HCT116 (cell line): Measurements from ENCODE around the gene STAP2. TPM values are rescaled to one million over a fixed set of nuclear protein-coding genes. Genes with fewer than 3 reads are reported as not detected.

Experiments
- ATAC-seq: fragments of 200-7000 bp; cut with Tn5 transposase; 2 replicates; pipeline ENCODE4 v1.9.1; 2020; ENCODE audit warnings: mild to moderate bottlenecking, moderate library complexity
- BruUV-seq: library from RNA; stranded (reverse); fragments of 400-500 nt; replicated peaks from 2 replicates; lab custom pipeline; 2021; lab: Mats Ljungman, UMichigan
- CTCF ChIA-PET: fragments of 300-600 bp; sonication (Branson Sonifier 250); formaldehyde crosslinking; loops from one replicate; lab custom pipeline; 2021; ENCODE audit warnings: antibody characterized with exemption; lab: Charles Lee
- POLR2A ChIA-PET: fragments of 300-600, 350-600 bp; sonication (Branson Sonifier 250); formaldehyde crosslinking; loops from one replicate; lab custom pipeline; 2021; ENCODE audit warnings: antibody characterized with exemption; lab: Charles Lee
- RAD21 ChIA-PET, 2 experiments: fragments of 300-600 bp; sonication (Branson Sonifier 250); formaldehyde crosslinking; loops; one replicate each; lab custom pipeline; 2023; ENCODE audit warnings: low total read pairs in 2 of 2; ENCODE audit not compliant: uncharacterized antibody in 2 of 2, unreplicated experiment in 2 of 2, low non-redundant PET in 1 of 2; lab: Charles Lee
- DNase-seq: peaks from one replicate; pipeline ENCODE4 v3.0.0-alpha.2; 2010; ENCODE audit warnings: low read depth, low spot score
- H2AFZ ChIP-seq: fragments of 200-600 bp; shearing (Covaris generic), sonication (generic); 2 replicates; pipeline ENCODE4 v1.6.1; 2017; ENCODE audit warnings: low read depth, mixed run types, mixed read lengths, antibody characterized with exemption, low read length; ENCODE audit not compliant: poor library complexity, severe bottlenecking
- H3K27ac ChIP-seq: 2 replicates; pipeline ENCODE4 v1.5.1; 2012; ENCODE audit warnings: low read depth, low read length
- H3K27me3 ChIP-seq: fragments of 200-600 bp; sonication (generic); 2 replicates; pipeline ENCODE4 v1.6.1; 2016; ENCODE audit warnings: mixed run types, low read length, mixed read lengths; ENCODE audit not compliant: insufficient read depth
- H3K36me3 ChIP-seq, 2 experiments: fragments of 200-500 bp in 1 of 2; fragments of 200-600 bp in 1 of 2; sonication (Bioruptor generic) in 1 of 2; sonication (generic) in 1 of 2; 2 replicates each; pipeline versions ENCODE4 v1.5.1 to v1.6.1; 2014 to 2016; ENCODE audit warnings: low read length in 2 of 2, inconsistent platforms in 1 of 2, mixed read lengths in 1 of 2, mixed run types in 1 of 2; ENCODE audit not compliant: insufficient read depth in 2 of 2, control insufficient read depth in 1 of 2
- H3K4me1 ChIP-seq, 2 experiments: fragments of 200-600 bp in 1 of 2; sonication (generic) in 1 of 2; 2 replicates each; pipeline versions ENCODE4 v1.5.1 to v1.6.1; 2012 to 2017; ENCODE audit warnings: low read length in 2 of 2, inconsistent platforms in 1 of 2, mild to moderate bottlenecking in 1 of 2, mixed read lengths in 1 of 2, mixed run types in 1 of 2, moderate library complexity in 1 of 2; ENCODE audit not compliant: insufficient read depth in 2 of 2, control insufficient read depth in 1 of 2
- H3K4me2 ChIP-seq: fragments of 200-600 bp; sonication (generic); 2 replicates; pipeline ENCODE4 v1.6.1; 2017; ENCODE audit warnings: mixed run types, low read length, mixed read lengths
- H3K4me3 ChIP-seq, 2 experiments: fragments of 200-600 bp in 1 of 2; sonication (generic) in 1 of 2; replicated peaks in 1 of 2; 2 replicates each; pipeline ENCODE4 v1.5.1; 2011 to 2016; ENCODE audit warnings: low read length in 2 of 2, control low read depth in 1 of 2, low read depth in 1 of 2, mild to moderate bottlenecking in 1 of 2, mixed read lengths in 1 of 2, mixed run types in 1 of 2
- H3K79me2 ChIP-seq: fragments of 200-600 bp; sonication (generic); 2 replicates; pipeline ENCODE4 v1.6.1; 2017; ENCODE audit warnings: mild to moderate bottlenecking, mixed run types, low read length, moderate library complexity, mixed read lengths; ENCODE audit not compliant: insufficient read depth
- H3K9ac ChIP-seq: fragments of 200-600 bp; sonication (generic); 2 replicates; pipeline ENCODE4 v1.6.1; 2016; ENCODE audit warnings: low read length, mixed read lengths
- H3K9me2 ChIP-seq: fragments of 200-600 bp; sonication (generic), shearing (Covaris generic); 2 replicates; pipeline ENCODE4 v1.6.1; 2017; ENCODE audit warnings: mixed run types, mild to moderate bottlenecking, moderate library complexity; ENCODE audit not compliant: insufficient read depth
- H3K9me3 ChIP-seq, 2 experiments: fragments of 200-500 bp in 1 of 2; fragments of 200-600 bp in 1 of 2; sonication (Bioruptor generic) in 1 of 2; sonication (generic) in 1 of 2; 2 replicates each; pipeline ENCODE4 v1.6.1; 2014 to 2017; ENCODE audit warnings: low read length in 2 of 2, mixed read lengths in 2 of 2, inconsistent platforms in 1 of 2, low read depth in 1 of 2, mild to moderate bottlenecking in 1 of 2, mixed run types in 1 of 2, moderate library complexity in 1 of 2; ENCODE audit not compliant: control insufficient read depth in 1 of 2, insufficient read depth in 1 of 2
- H4K20me1 ChIP-seq: fragments of 200-600 bp; sonication (generic), shearing (Covaris generic); 2 replicates; pipeline ENCODE4 v1.6.1; 2017; ENCODE audit warnings: mixed run types, mild to moderate bottlenecking, moderate library complexity; ENCODE audit not compliant: insufficient read depth
- ATF3 ChIP-seq: IDR thresholded peaks from 2 replicates; pipeline ENCODE4 v1.6.1; 2012
- CBX3 ChIP-seq: IDR thresholded peaks from 2 replicates; pipeline ENCODE4 v1.6.1; 2012; ENCODE audit warnings: low read depth
- CEBPB ChIP-seq: IDR thresholded peaks from 2 replicates; pipeline ENCODE4 v1.6.1; 2012; ENCODE audit warnings: low read depth
- CTCF ChIP-seq, 3 experiments: fragments of 200-600 bp in 1 of 3; sonication (generic) in 1 of 3; IDR thresholded peaks in 2 of 3; conservative IDR thresholded peaks in 1 of 3; 2 replicates each; pipeline ENCODE4 v1.5.1; 2012 to 2017; ENCODE audit warnings: low read depth in 2 of 3, low read length in 2 of 3, antibody characterized with exemption in 1 of 3, borderline replicate concordance in 1 of 3, control low read depth in 1 of 3, mild to moderate bottlenecking in 1 of 3, mixed read lengths in 1 of 3, mixed run types in 1 of 3, moderate library complexity in 1 of 3; ENCODE audit not compliant: insufficient read depth in 1 of 3
- EGR1 ChIP-seq: IDR thresholded peaks from 2 replicates; pipeline ENCODE4 v1.6.1; 2012; ENCODE audit warnings: low read depth
- EZH2 ChIP-seq: fragments of 200-600 bp; sonication (generic); IDR thresholded peaks from 2 replicates; pipeline ENCODE4 v1.6.1; 2017; ENCODE audit warnings: antibody characterized with exemption, mixed run types
- EZH2phosphoT487 ChIP-seq: fragments of 200-600 bp; IDR thresholded peaks from 2 replicates; pipeline ENCODE4 v1.6.1; 2018; ENCODE audit warnings: antibody characterized with exemption, borderline replicate concordance
- FOSL1 ChIP-seq: IDR thresholded peaks from 2 replicates; pipeline ENCODE4 v1.6.1; 2012; ENCODE audit warnings: low read depth
- MAX ChIP-seq: IDR thresholded peaks from 2 replicates; pipeline ENCODE4 v1.6.1; 2012
- POLR2A ChIP-seq: IDR thresholded peaks from 2 replicates; pipeline ENCODE4 v1.7.0; 2011; ENCODE audit warnings: borderline replicate concordance; ENCODE audit not compliant: insufficient read depth, insufficient read length; ENCODE audit errors: extremely low read depth
- POLR2AphosphoS5 ChIP-seq: IDR thresholded peaks from 2 replicates; pipeline ENCODE4 v1.6.1; 2011; ENCODE audit warnings: mild to moderate bottlenecking, low read depth, low read length, moderate library complexity
- RAD21 ChIP-seq: IDR thresholded peaks from 2 replicates; pipeline ENCODE4 v1.6.1; 2012; ENCODE audit warnings: low read depth, mild to moderate bottlenecking
- REST ChIP-seq: IDR thresholded peaks from 2 replicates; pipeline ENCODE4 v1.6.1; 2012; ENCODE audit warnings: low read depth
- SIN3A ChIP-seq: IDR thresholded peaks from 2 replicates; pipeline ENCODE4 v1.6.1; 2012; ENCODE audit warnings: low read depth
- SP1 ChIP-seq: IDR thresholded peaks from 2 replicates; pipeline ENCODE4 v1.6.1; 2012; ENCODE audit warnings: low read depth
- ZFX ChIP-seq: fragments of 450-650 bp; IDR thresholded peaks from 2 replicates; pipeline ENCODE4 v1.6.1; 2017
- intact Hi-C: fragments of 100-400 bp; cut with micrococcal nuclease; formaldehyde crosslinking; loops from 2 replicates; pipeline ENCODE4 v1.10.0; 2022
- total RNA-seq: library from RNA; stranded (reverse); gene quantifications from one replicate; pipeline ENCODE4 v1.2.1, GENCODE V29; 2021; ENCODE audit not compliant: unreplicated experiment

STAP2 gene
- total RNA-seq, 1 experiment from 2014 or later = 2.1 TPM

GRCh38 chr19:4357921-4358326 lies 19.3 kb upstream of the STAP2 start (continued):
- no peak for TF ChIP-seq SP1
- no peak for TF ChIP-seq MAX
- TF ChIP-seq, all 23 proteins: peak for 0

- Histone ChIP-seq H2AFZ (no peak overlapping the region), H3K9me3 (no peaks in the 10 kb centered on the region), H3K27ac (no peak overlapping the region), H3K4me2 (no peak overlapping the region), H3K27me3 (no peaks in the 10 kb centered on the region), H3K9ac (no peak overlapping the region), H3K4me1 (peaks cover 6 to 15% of the 10 kb centered on the region in 2 experiments; a peak in 3 of 4 replicates), H3K9me2 (no peaks in the 10 kb centered on the region), H3K79me2 (no peaks in the 10 kb centered on the region), H4K20me1 (no peaks in the 10 kb centered on the region), H3K36me3 (peaks cover 7 to 11% of the 10 kb centered on the region in 2 experiments), H3K4me3 (no peak overlapping the region)
- ATAC-seq = no peak
- no TSS peak for BruUV-seq
- RAD21 ChIA-PET = no interaction called here
- CTCF ChIA-PET = interaction anchor here (1.0 to 2.2 kb wide), 3 partner anchors 45 to 90 kb away, joined by 3 to 8 read pairs (median 5); partner anchors contain the start of gene CHAF1A
- POLR2A ChIA-PET = no interaction called here
- TF ChIP-seq EGR1 (no peak), CEBPB (no peak), FOSL1 (no peak), SIN3A (no peak), ATF3 (no peak), RAD21 (no peak), CTCF (IDR thresholded peaks at IDR 0.05 in 2 of 3, conservative IDR thresholded peaks at IDR 0.05 in 1 of 3; ENCODE audit: borderline replicate concordance in 1 of 3, insufficient read depth in 1 of 3, low read depth in 2 of 3, low read length in 2 of 3) (no peak), EZH2 (no peak), POLR2AphosphoS5 (no peak), MAX (no peak), POLR2A (no peak), CBX3 (no peak), ZFX (no peak), EZH2phosphoT487 (no peak), REST (no peak)
- no peak for DNase-seq
- intact Hi-C loops = no loop called here
Measured at GRCh38 chr19:4357095-4357797, 18.6 kb upstream of the STAP2 start.
